Left lung (tissue), 10 donors: ENCODE measurements around the gene HMGCS1. TPM values are rescaled to one million over a fixed set of nuclear protein-coding genes. Genes with fewer than 3 reads are reported as not detected.

Source experiments
- ATAC-seq: fragments of 200-7000 bp; cut with Tn5 transposase; one replicate; pipeline ENCODE4 v1.9.1; 2020; ENCODE audit warnings: moderate library complexity
- DNase-seq, 4 donors: peaks; one replicate each; pipeline ENCODE4 v3.0.0-alpha.2; 2013 to 2020
- H3K27ac ChIP-seq, 2 donors: fragments of 200-600 bp; sonication (generic) in 1 of 2; one replicate each; pipeline versions ENCODE4 v1.5.0 to v1.8.0; 2020 to 2021
- H3K27me3 ChIP-seq, 2 donors: fragments of 200-600 bp; sonication (generic) in 1 of 2; one replicate each; pipeline versions ENCODE4 v1.5.0 to v1.8.0; 2020 to 2021
- H3K36me3 ChIP-seq, 2 donors: fragments of 200-600 bp; sonication (generic) in 1 of 2; one replicate each; pipeline versions ENCODE4 v1.5.0 to v1.8.0; 2020 to 2021
- H3K4me1 ChIP-seq, 2 donors: fragments of 200-600 bp; one replicate each; pipeline ENCODE4 v1.8.0; 2021
- H3K4me3 ChIP-seq, 2 donors: fragments of 200-600 bp; sonication (generic) in 1 of 2; one replicate each; pipeline versions ENCODE4 v1.5.0 to v1.8.0; 2020 to 2021; ENCODE audit warnings: mild to moderate bottlenecking in 1 of 2
- H3K9me3 ChIP-seq, 2 donors: fragments of 200-600 bp; sonication (generic) in 1 of 2; one replicate each; pipeline versions ENCODE4 v1.5.0 to v1.8.0; 2020 to 2021
- CTCF ChIP-seq, 2 donors: fragments of 200-600 bp; sonication (generic) in 1 of 2; IDR thresholded peaks; one replicate each; pipeline versions ENCODE4 v1.5.0 to v1.8.0; 2021; ENCODE audit warnings: antibody characterized with exemption in 2 of 2
- intact Hi-C, 2 donors: fragments of 100-400 bp; cut with DNase I; formaldehyde crosslinking; loops; one replicate each; pipeline versions ENCODE4 v1.11.2 to v1.14.2; 2022
- polyA plus RNA-seq, 6 donors: library from polyadenylated mRNA; unstranded; fragments of 120-200 nt; gene quantifications; one replicate each; pipeline ENCODE4 v1.2.1, GENCODE V29; 2013; ENCODE audit not compliant: insufficient read length in 6 of 6
- total RNA-seq, 2 donors: library from RNA; stranded (reverse); fragmentation: NEBNext Ultra II Directional; extraction: Animal tissue kit (Norgen Biotek cat#: 25700); gene quantifications; one replicate each; pipeline ENCODE4 v1.2.1, GENCODE V29; 2021
- donor health status: DM: no; HTN: yes; CAD: no.
- donor health status: DM: no; HTN: no; CAD: no.

The HMGCS1 gene
- total and polyA plus RNA-seq, 8 donors: 49.2 to 279 (median 59.5) TPM

DNA sequence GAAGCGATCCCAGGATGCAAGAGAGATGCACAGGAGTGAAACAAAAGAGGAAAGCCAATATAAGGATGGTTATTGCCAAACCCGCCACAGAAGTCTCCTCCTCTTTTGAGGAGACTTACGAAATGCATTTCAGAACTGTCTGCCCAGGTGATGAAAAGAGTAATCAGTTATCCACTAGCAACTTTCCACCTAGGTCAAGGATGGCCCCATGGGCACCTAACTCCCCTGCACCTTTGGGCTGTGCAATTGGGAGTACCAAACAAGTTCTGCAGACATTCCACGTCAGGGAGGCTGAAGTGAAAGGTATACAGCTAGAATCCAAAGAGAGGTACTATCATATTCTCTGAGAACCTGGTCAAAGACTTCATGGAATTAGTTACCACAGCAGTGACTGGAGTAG lies 25.7 kb downstream of the HMGCS1 start:
- Histone ChIP-seq H3K4me1 (no peaks in the 10 kb centered on the region), H3K27ac (no peak overlapping the region), H3K9me3 (no peaks in the 10 kb centered on the region), H3K4me3 (no peak overlapping the region), H3K36me3 (peaks cover 0 to 63% of the 10 kb centered on the region in 2 donors), H3K27me3 (no peaks in the 10 kb centered on the region)
- no peak for TF ChIP-seq CTCF (IDR thresholded peaks at IDR 0.05)
- ATAC-seq (no peak), DNase-seq (no peak)
- intact Hi-C loops: no loop called here

DNA sequence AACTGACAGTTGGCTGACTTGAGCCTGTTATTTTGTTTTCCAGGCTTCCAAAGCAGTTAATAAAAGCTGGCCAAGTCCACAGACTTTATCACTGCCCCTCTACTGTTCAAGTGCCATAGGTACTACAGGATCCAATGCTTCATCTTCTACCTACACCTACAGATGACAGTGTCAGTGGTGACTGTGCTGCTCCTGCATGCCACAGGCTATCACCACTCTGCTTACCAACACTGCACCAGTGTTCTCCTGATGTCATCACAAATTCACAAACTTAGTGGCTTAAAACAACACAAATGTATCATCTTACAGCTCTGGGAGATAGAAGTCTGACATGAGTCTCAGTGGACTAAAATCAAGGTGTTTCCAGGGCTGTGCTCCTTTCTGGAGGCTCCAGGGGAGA lies 26.6 kb downstream of the HMGCS1 start:
- H3K27me3 ChIP-seq: no peaks in the 10 kb centered on the region
- ATAC-seq (no peak), DNase-seq (no peak)
- intact Hi-C loops: no loop called here
- H3K27ac ChIP-seq: no peak overlapping the region
- no peaks in the 10 kb centered on the region for H3K9me3 ChIP-seq
- no peak overlapping the region for H3K4me3 ChIP-seq
- TF ChIP-seq CTCF (IDR thresholded peaks at IDR 0.05): no peak
- no peaks in the 10 kb centered on the region for H3K4me1 ChIP-seq
- H3K36me3 ChIP-seq: peaks cover 0 to 55% of the 10 kb centered on the region in 2 donors

DNA sequence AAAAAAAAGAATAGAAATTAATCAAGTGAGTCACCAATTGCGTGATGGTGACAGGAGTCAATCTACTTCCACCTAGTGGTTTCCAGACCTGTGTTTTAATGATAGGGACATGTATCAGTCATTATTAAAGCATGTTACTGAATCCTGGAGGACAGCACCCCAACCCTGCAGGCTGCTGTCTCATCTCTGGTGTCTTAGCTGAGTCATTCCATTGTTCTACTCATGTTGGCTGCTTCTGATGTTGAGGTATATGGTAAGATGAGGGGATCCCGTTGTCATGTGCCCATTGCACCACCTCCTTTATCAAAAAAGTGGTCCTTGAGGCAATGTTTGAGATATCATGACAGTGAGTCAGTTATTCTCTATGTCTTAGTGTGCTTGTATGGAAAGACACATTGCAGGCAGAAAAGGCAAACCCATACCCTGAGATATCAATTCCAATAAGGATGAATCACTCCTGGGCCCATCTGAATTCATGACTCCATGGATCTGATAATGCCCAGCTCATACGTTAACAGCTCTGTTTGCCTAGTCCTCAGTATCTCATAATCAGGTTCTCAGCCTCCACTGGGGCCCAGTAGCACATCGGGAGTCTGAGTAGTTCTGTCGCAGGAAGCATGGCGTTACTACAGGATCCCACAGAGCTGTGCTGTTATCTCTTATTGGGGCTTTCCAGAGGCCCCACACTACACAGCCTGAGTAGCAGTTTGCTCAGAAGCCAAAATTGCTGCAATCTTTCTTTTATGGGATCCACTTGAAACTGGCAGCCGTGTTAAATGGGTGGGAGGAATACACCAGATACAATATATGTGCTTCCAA lies 31.2 kb downstream of the HMGCS1 start:
- DNase-seq (no peak), ATAC-seq (no peak)
- intact Hi-C loops: no loop called here
- H3K27ac ChIP-seq: no peak overlapping the region
- no peaks in the 10 kb centered on the region for H3K27me3 ChIP-seq
- no peak for TF ChIP-seq CTCF (IDR thresholded peaks at IDR 0.05)
- peaks cover 0 to 9% of the 10 kb centered on the region in 2 donors for H3K36me3 ChIP-seq
- H3K4me3 ChIP-seq: no peak overlapping the region
- H3K9me3 ChIP-seq: no peaks in the 10 kb centered on the region
- H3K4me1 ChIP-seq: no peaks in the 10 kb centered on the region

GRCh38 chr5:43279548-43280274 lies 33.5 kb downstream of the HMGCS1 start:
- TF ChIP-seq CTCF (IDR thresholded peaks at IDR 0.05): no peak
- intact Hi-C loops: no loop called here
- no peaks in the 10 kb centered on the region for H3K27me3 ChIP-seq

GRCh38 chr5:43275391-43275790 lies 37.8 kb downstream of the HMGCS1 start:
- Histone ChIP-seq H3K4me3 (no peak overlapping the region), H3K36me3 (no peaks in the 10 kb centered on the region), H3K27ac (no peak overlapping the region), H3K4me1 (peaks cover 0 to 6% of the 10 kb centered on the region in 2 donors), H3K9me3 (no peaks in the 10 kb centered on the region), H3K27me3 (no peaks in the 10 kb centered on the region)
- no peak for ATAC-seq
- TF ChIP-seq CTCF (IDR thresholded peaks at IDR 0.05): no peak
- no peak for DNase-seq
- intact Hi-C loops: no loop called here

More at GRCh38 chr5:43279548-43280274, 33.5 kb downstream of the HMGCS1 start:
- Histone ChIP-seq H3K4me1 (no peaks in the 10 kb centered on the region), H3K9me3 (no peaks in the 10 kb centered on the region), H3K36me3 (no peaks in the 10 kb centered on the region), H3K27ac (no peak overlapping the region), H3K4me3 (no peak overlapping the region)
- ATAC-seq (no peak), DNase-seq (no peak)
